Glutamatergic neuron (in vitro differentiated cells): Measurements from ENCODE around the gene PLAAT2. TPM values are rescaled to one million over a fixed set of nuclear protein-coding genes. Genes with fewer than 3 reads are reported as not detected.
"Not testable (repeated sequence)": the region's sequence is repeated elsewhere in the genome, so short reads cannot be mapped to it uniquely, and the experiment has no call there.

Experiments used
- DNase-seq: peaks from one replicate; pipeline ENCODE4 v3.0.0; 2022
- H3K27ac Mint-ChIP-seq: one replicate; pipeline ENCODE4 v1.8.0; 2020; ENCODE audit warnings: mild to moderate bottlenecking, mixed read lengths, inconsistent platforms; ENCODE audit not compliant: unreplicated experiment
- H3K27me3 Mint-ChIP-seq: one replicate; pipeline ENCODE4 v1.8.0; 2020; ENCODE audit warnings: mild to moderate bottlenecking, moderate library complexity, mixed read lengths, inconsistent platforms; ENCODE audit not compliant: unreplicated experiment
- H3K36me3 Mint-ChIP-seq: one replicate; pipeline ENCODE4 v1.8.0; 2020; ENCODE audit warnings: mild to moderate bottlenecking, mixed read lengths, inconsistent platforms; ENCODE audit not compliant: unreplicated experiment
- H3K4me1 Mint-ChIP-seq: one replicate; pipeline ENCODE4 v1.8.0; 2020; ENCODE audit warnings: mild to moderate bottlenecking, low read depth, mixed read lengths, inconsistent platforms; ENCODE audit not compliant: unreplicated experiment
- H3K4me3 Mint-ChIP-seq: one replicate; pipeline ENCODE4 v1.8.0; 2020; ENCODE audit warnings: mild to moderate bottlenecking, mixed read lengths, inconsistent platforms; ENCODE audit not compliant: unreplicated experiment
- H3K9me3 Mint-ChIP-seq: one replicate; pipeline ENCODE4 v1.8.0; 2020; ENCODE audit warnings: mild to moderate bottlenecking, moderate library complexity, mixed read lengths, inconsistent platforms; ENCODE audit not compliant: unreplicated experiment
- CTCF ChIP-seq: fragments of 200-600 bp; sonication (generic); IDR thresholded peaks from one replicate; pipeline ENCODE4 v1.5.0; 2021; ENCODE audit not compliant: partially characterized antibody, unreplicated experiment
- total RNA-seq: library from RNA; stranded (reverse); fragmentation: NEBNext Ultra II Directional; extraction: Animal tissue kit (Norgen Biotek cat#: 25700); gene quantifications from one replicate; pipeline ENCODE4 v1.2.1, GENCODE V29; 2021; ENCODE audit not compliant: unreplicated experiment

The PLAAT2 gene
- total RNA-seq, 1 donor from 2014 or later, result not detected

GRCh38 chr11:63590024-63590788 lies 27.0 kb upstream of the PLAAT2 start:
- Mint-ChIP-seq H3K4me3 (no peak overlapping the region), H3K27me3 (no peaks in the 10 kb centered on the region)

DNA sequence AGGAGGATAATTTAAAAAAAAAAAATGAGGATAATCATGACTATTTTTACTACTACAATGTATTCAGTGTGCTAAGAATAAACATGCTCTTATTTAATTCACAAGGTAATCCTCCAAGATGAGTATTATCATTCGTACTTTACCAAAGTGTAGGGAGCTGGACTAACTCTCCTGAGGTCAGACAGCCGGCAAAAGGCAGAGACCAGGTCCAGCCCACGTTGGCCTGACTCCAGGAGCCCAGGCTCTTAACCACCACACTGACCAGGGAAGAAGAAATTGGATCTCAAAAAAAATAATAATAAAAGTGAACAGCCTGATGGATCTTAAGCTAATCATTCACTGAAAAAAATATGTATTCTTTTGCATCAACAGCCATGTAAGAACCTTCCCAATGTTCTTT lies 25.8 kb upstream of the PLAAT2 start:
- no peaks in the 10 kb centered on the region for H3K27me3 Mint-ChIP-seq
- peaks cover 1% of the 10 kb centered on the region for H3K9me3 Mint-ChIP-seq
- peaks cover 3% of the 10 kb centered on the region for H3K36me3 Mint-ChIP-seq
- no peak for DNase-seq
- no peak overlapping the region for H3K27ac Mint-ChIP-seq
- no peaks in the 10 kb centered on the region for H3K4me1 Mint-ChIP-seq
- TF ChIP-seq CTCF, result no peak
- H3K4me3 Mint-ChIP-seq, result no peak overlapping the region

More at GRCh38 chr11:63590024-63590788, 27.0 kb upstream of the PLAAT2 start:
- Mint-ChIP-seq H3K36me3 (peaks cover 3% of the 10 kb centered on the region), H3K27ac (no peak overlapping the region), H3K4me1 (no peaks in the 10 kb centered on the region), H3K9me3 (peaks cover 1% of the 10 kb centered on the region)
- no peak for TF ChIP-seq CTCF
- DNase-seq, result no peak

DNA sequence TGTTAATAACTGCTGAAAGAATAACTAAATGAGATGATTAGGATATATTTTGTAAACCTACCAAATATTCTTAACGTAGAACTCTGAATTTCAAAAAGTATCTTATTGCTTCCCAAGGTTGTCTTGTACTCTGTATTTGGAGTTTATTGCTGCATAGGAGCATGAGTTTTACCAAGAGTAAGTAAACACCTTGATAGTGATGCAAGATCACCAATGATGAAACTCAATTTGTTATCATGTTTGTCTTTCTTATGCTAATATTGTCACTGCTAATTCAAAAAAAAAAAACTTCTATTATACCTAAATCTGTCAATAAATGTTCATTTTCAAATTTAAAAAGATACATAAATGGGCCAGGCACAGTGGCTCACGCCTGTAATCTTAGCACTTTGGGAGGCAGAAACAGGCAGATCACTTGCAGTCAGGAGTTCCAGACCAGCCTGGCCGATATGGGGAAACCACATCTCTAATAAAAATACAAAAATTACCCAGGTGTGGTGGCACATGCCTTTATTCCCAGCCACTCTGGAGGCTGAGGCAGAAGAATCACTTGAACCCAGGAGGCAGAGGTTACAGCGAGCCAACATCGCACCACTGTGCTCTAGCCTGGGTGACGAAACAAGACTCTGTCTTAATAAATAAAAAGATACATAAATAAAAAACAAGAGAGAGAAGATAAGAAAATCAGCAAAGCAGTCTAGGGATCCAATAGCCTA lies 23.4 kb upstream of the PLAAT2 start:
- no peak overlapping the region for H3K4me3 Mint-ChIP-seq
- DNase-seq, result no peak
- peaks cover 10% of the 10 kb centered on the region for H3K36me3 Mint-ChIP-seq
- H3K27ac Mint-ChIP-seq, result no peak overlapping the region
- H3K4me1 Mint-ChIP-seq, result no peaks in the 10 kb centered on the region
- H3K27me3 Mint-ChIP-seq, result no peaks in the 10 kb centered on the region
- H3K9me3 Mint-ChIP-seq, result peaks cover 4% of the 10 kb centered on the region
- TF ChIP-seq CTCF, result no peak

DNA sequence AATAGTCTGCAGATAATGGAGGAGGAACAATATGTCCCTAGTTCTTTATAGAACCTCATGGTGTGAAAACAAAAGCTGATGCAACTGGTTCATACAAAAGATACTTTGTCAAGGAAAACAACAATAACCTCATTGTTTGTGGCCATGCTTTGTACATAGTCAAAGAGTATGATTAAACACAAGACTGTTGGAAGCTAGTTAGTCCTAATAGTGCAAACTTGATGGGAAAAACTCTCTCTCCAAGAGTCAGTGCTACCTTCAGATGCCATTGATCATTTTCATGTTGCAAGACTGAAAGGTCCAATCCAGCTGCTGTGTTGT lies 20.1 kb upstream of the PLAAT2 start:
- DNase-seq, result no peak
- Mint-ChIP-seq H3K4me3 (no peak overlapping the region), H3K9me3 (peaks cover 6% of the 10 kb centered on the region), H3K27me3 (no peaks in the 10 kb centered on the region), H3K36me3 (peaks cover 23% of the 10 kb centered on the region), H3K4me1 (no peaks in the 10 kb centered on the region), H3K27ac (no peak overlapping the region)
- TF ChIP-seq CTCF, result no peak

DNA sequence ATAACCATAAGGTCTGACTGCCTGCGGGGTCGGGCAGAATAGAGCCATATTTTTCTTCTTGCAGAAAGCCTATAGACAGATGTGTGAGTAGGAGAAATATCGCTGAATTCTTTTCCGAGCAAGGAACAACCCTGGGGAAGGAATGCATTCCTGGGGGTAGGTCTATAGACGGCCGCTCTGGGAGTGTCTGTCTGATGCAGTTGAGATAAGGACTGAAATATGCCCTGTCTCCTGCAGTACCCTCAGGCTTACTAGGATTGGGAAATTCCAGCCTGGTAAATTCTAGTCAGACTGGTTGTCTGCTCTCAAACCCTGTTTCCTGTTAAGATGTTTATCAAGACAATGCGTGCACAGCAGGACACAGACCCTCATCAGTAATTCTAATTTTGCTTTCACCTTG lies 18.0 kb upstream of the PLAAT2 start:
- peaks cover 28% of the 10 kb centered on the region for H3K36me3 Mint-ChIP-seq
- H3K9me3 Mint-ChIP-seq, result not testable (repeated sequence)

DNA sequence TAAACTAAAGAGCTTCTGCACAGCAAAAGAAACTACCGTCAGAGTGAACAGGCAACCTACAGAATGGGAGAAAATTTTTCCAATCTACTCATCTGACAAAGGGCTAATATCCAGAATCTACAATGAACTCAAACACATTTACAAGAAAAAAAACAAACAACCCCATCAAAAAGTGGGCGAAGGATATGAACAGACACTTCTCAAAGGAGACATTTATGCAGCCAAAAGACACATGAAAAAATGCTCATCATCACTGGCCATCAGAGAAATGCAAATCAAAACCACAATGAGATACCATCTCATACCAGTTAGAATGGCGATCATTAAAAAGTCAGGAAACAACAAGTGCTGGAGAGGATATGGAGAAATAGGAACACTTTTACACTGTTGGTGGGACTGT lies 15.7 kb upstream of the PLAAT2 start:
- not testable (repeated sequence) for H3K27me3 Mint-ChIP-seq, H3K4me3 Mint-ChIP-seq, H3K4me1 Mint-ChIP-seq, DNase-seq, H3K9me3 Mint-ChIP-seq, H3K27ac Mint-ChIP-seq
- H3K36me3 Mint-ChIP-seq, result peaks cover 31% of the 10 kb centered on the region

More for the DNA sequence above, 18.0 kb upstream of the PLAAT2 start:
- H3K27ac Mint-ChIP-seq, H3K4me1 Mint-ChIP-seq, H3K27me3 Mint-ChIP-seq, DNase-seq, H3K4me3 Mint-ChIP-seq: not testable (repeated sequence)
